Measurements from ENCODE around the gene TNNI3K. TPM values are rescaled to one million over a fixed set of nuclear protein-coding genes. Genes with fewer than 3 reads are reported as not detected.

The TNNI3K gene, protein sequence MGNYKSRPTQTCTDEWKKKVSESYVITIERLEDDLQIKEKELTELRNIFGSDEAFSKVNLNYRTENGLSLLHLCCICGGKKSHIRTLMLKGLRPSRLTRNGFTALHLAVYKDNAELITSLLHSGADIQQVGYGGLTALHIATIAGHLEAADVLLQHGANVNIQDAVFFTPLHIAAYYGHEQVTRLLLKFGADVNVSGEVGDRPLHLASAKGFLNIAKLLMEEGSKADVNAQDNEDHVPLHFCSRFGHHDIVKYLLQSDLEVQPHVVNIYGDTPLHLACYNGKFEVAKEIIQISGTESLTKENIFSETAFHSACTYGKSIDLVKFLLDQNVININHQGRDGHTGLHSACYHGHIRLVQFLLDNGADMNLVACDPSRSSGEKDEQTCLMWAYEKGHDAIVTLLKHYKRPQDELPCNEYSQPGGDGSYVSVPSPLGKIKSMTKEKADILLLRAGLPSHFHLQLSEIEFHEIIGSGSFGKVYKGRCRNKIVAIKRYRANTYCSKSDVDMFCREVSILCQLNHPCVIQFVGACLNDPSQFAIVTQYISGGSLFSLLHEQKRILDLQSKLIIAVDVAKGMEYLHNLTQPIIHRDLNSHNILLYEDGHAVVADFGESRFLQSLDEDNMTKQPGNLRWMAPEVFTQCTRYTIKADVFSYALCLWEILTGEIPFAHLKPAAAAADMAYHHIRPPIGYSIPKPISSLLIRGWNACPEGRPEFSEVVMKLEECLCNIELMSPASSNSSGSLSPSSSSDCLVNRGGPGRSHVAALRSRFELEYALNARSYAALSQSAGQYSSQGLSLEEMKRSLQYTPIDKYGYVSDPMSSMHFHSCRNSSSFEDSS
- under 1 TPM; 0.45 to 0.67 TPM for total RNA-seq

- Mint-ChIP-seq H3K27me3 (no peaks in the 10 kb centered on the region), H3K4me1 (no peaks in the 10 kb centered on the region), H3K4me3 (no peak within 1 kb of the TSS), H3K36me3 (no peaks in the 10 kb centered on the region), H3K9me3 (no peaks in the 10 kb centered on the region), H3K27ac (no peak within 1 kb of the TSS)
- POLR2A ChIA-PET = no interaction called here
- no peak for ATAC-seq (ENCODE audit: low read depth)
- no peak for DNase-seq
Observed at GRCh38 chr1:74235153-74235552, at the start of gene TNNI3K. TNNI3K (plus strand) TSS chr1:74235387; CDS start chr1:74235452, 65 bp downstream.

DNA sequence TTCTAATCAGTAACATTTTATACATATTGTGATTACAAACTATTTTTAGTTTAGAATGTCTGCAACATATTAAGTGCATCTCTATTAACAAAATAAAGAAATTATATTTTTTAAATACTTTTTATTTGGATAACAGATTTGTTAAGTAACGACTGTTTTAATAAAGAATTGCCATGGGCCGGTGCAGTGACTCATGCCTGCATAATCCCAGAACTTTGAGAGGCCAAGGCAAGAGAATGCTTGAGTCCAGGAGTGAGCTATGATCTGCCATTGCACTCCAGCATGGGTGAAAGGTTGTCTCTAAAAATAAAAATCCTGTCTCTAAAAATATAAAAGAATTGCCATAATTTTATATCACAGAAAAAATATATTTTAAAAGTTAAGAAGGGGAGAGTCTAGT, 41.3 kb upstream of the TNNI3K start:
- Mint-ChIP-seq H3K36me3 (peaks cover 4% of the 10 kb centered on the region), H3K27me3 (no peaks in the 10 kb centered on the region), H3K9me3 (no peaks in the 10 kb centered on the region), H3K27ac (no peak overlapping the region), H3K4me3 (no peak overlapping the region), H3K4me1 (peaks cover 11% of the 10 kb centered on the region)
- DNase-seq (no peak), ATAC-seq (ENCODE audit: low read depth) (no peak)
- POLR2A ChIA-PET = no interaction called here

- peaks cover 14% of the 10 kb centered on the region for H3K4me1 Mint-ChIP-seq
Observed at GRCh38 chr1:74195339-74195738, 39.8 kb upstream of the TNNI3K start.

GRCh38 chr1:74197255-74197654, 37.9 kb upstream of the TNNI3K start:
- ATAC-seq (ENCODE audit: low read depth) (no peak), DNase-seq (no peak)
- H3K27ac Mint-ChIP-seq = peak overlapping the region; percentile 91
- H3K36me3 Mint-ChIP-seq = peaks cover 7% of the 10 kb centered on the region
- H3K4me1 Mint-ChIP-seq = peaks cover 14% of the 10 kb centered on the region
- H3K27me3 Mint-ChIP-seq = no peaks in the 10 kb centered on the region
- no peaks in the 10 kb centered on the region for H3K9me3 Mint-ChIP-seq
- peak overlapping the region; percentile 93 for H3K4me3 Mint-ChIP-seq
- POLR2A ChIA-PET = interaction anchor here (1.6 kb wide), 1 partner anchor 536 kb away, joined by 7 read pairs; the partner anchor contains the start of genes CRYZ and TYW3

More at GRCh38 chr1:74195339-74195738, 39.8 kb upstream of the TNNI3K start:
- H3K36me3 Mint-ChIP-seq = peaks cover under 1% of the 10 kb centered on the region
- DNase-seq (no peak), ATAC-seq (ENCODE audit: low read depth) (no peak)
- no peaks in the 10 kb centered on the region for H3K27me3 Mint-ChIP-seq
- H3K9me3 Mint-ChIP-seq = no peaks in the 10 kb centered on the region
- no peak overlapping the region for H3K4me3 Mint-ChIP-seq
- H3K27ac Mint-ChIP-seq = no peak overlapping the region
- POLR2A ChIA-PET = no interaction called here

GRCh38 chr1:74197657-74198552, 37.3 kb upstream of the TNNI3K start, which contains the start of the genes FPGT and LRRIQ3:
FPGT (plus strand) TSS chr1:74198242; CDS start chr1:74198279, 37 bp downstream.
LRRIQ3 (minus strand) TSS chr1:74198176; CDS start chr1:74183684, 14,492 bp downstream.
- H3K4me1 Mint-ChIP-seq = peaks cover 14% of the 10 kb centered on the region
- peak within 1 kb of the TSS; percentile 93 for H3K4me3 Mint-ChIP-seq
- peak within 1 kb of the TSS; percentile 91 for H3K27ac Mint-ChIP-seq
- DNase-seq (peak; percentile 98), ATAC-seq (ENCODE audit: low read depth) (peak; percentile 98)
- H3K36me3 Mint-ChIP-seq = peaks cover 7% of the 10 kb centered on the region
- no peaks in the 10 kb centered on the region for H3K27me3 Mint-ChIP-seq
- POLR2A ChIA-PET = interaction anchor here (1.6 kb wide), 1 partner anchor 535 kb away, joined by 7 read pairs; the partner anchor contains the start of genes CRYZ and TYW3
- no peaks in the 10 kb centered on the region for H3K9me3 Mint-ChIP-seq

DNA sequence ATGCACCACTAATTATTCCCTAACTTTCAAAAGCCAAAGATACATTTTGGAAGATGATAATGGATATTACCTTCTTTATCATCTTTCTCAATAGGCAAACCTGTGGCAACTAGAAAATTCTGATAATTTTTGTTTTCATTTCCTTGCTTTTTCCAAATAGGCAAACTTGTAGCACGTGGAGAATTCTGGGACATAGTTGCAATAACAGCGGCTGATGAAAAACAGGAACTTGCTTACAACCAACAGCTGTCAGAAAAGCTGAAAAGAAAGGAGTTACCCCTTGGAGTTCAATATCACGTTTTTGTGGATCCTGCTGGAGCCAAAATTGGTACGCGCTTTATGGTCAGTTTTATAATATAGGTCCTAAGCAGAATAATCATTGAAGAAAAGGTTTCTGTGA, 35.7 kb upstream of the TNNI3K start:
- Mint-ChIP-seq H3K4me3 (peak overlapping the region; percentile 93), H3K36me3 (peaks cover 7% of the 10 kb centered on the region), H3K9me3 (no peaks in the 10 kb centered on the region), H3K27me3 (no peaks in the 10 kb centered on the region), H3K27ac (no peak overlapping the region), H3K4me1 (peaks cover 14% of the 10 kb centered on the region)
- DNase-seq (no peak), ATAC-seq (ENCODE audit: low read depth) (no peak)
- POLR2A ChIA-PET = no interaction called here

GRCh38 chr1:74205266-74205665, 29.9 kb upstream of the TNNI3K start:
- Mint-ChIP-seq H3K4me1 (peaks cover 2% of the 10 kb centered on the region), H3K27ac (no peak overlapping the region), H3K36me3 (peaks cover 16% of the 10 kb centered on the region), H3K27me3 (no peaks in the 10 kb centered on the region), H3K4me3 (no peak overlapping the region), H3K9me3 (no peaks in the 10 kb centered on the region)
- POLR2A ChIA-PET = no interaction called here
- ATAC-seq (ENCODE audit: low read depth) = no peak
- DNase-seq = no peak

GRCh38 chr1:74215229-74215628, 20.0 kb upstream of the TNNI3K start:
- Mint-ChIP-seq H3K4me1 (no peaks in the 10 kb centered on the region), H3K27ac (no peak overlapping the region), H3K36me3 (no peaks in the 10 kb centered on the region), H3K9me3 (no peaks in the 10 kb centered on the region), H3K27me3 (no peaks in the 10 kb centered on the region), H3K4me3 (no peak overlapping the region)
- ATAC-seq (ENCODE audit: low read depth) (no peak), DNase-seq (no peak)
- POLR2A ChIA-PET = no interaction called here

- Mint-ChIP-seq H3K9me3 (peaks cover 7% of the 10 kb centered on the region), H3K4me3 (no peak overlapping the region), H3K27me3 (no peaks in the 10 kb centered on the region), H3K27ac (no peak overlapping the region), H3K36me3 (no peaks in the 10 kb centered on the region), H3K4me1 (no peaks in the 10 kb centered on the region)
- POLR2A ChIA-PET = no interaction called here
- ATAC-seq (ENCODE audit: low read depth) (no peak), DNase-seq (no peak)
Observed at GRCh38 chr1:74222701-74223100, 12.5 kb upstream of the TNNI3K start.

- POLR2A ChIA-PET = no interaction called here
- peaks cover 8% of the 10 kb centered on the region for H3K9me3 Mint-ChIP-seq
Observed at GRCh38 chr1:74223453-74223852, 11.7 kb upstream of the TNNI3K start.

DNA sequence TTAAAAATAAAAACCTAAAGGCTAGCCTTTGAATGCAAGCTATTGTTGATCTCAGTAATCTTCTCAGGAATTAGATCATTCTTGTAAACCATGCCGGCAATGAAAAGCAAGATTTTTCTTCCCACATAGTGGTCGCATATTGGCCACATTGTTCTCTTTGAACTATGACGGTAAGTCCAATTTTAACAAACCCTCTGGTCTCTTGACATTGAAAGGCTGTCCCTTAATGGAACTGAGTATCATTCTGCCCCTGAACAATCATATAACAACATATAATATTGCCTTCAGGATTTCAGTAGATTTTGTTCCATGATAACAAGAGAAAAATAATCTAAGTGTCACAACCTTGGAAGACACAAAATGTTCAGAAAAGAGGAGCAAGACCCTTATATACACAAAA, 1.3 kb downstream of the TNNI3K start:
- Mint-ChIP-seq H3K27me3 (no peaks in the 10 kb centered on the region), H3K9me3 (no peaks in the 10 kb centered on the region), H3K36me3 (no peaks in the 10 kb centered on the region), H3K4me1 (no peaks in the 10 kb centered on the region), H3K27ac (no peak overlapping the region), H3K4me3 (no peak overlapping the region)
- DNase-seq = no peak
- POLR2A ChIA-PET = no interaction called here
- no peak for ATAC-seq (ENCODE audit: low read depth)

More at GRCh38 chr1:74223453-74223852, 11.7 kb upstream of the TNNI3K start:
- ATAC-seq (ENCODE audit: low read depth) (no peak), DNase-seq (no peak)
- no peak overlapping the region for H3K27ac Mint-ChIP-seq
- no peaks in the 10 kb centered on the region for H3K27me3 Mint-ChIP-seq
- no peaks in the 10 kb centered on the region for H3K4me1 Mint-ChIP-seq
- no peaks in the 10 kb centered on the region for H3K36me3 Mint-ChIP-seq
- H3K4me3 Mint-ChIP-seq = no peak overlapping the region

DNA sequence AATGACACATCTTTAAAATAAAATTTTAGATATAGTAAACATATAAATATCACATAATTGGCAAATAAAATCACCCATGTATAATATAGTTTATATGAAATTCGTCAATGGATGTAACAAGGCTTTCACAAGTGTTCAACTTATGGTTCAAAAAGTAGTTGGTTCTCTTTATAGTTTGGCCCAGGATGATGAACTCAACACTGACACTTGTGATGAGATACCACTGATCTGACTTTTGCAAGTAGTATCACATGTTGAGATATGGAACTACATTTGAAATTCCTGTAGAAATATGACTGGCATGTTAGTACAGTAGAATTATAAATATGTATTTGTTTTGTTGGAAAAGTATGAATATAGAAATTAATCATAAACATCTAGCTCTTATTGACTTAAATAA, 1.8 kb downstream of the TNNI3K start:
- H3K4me3 Mint-ChIP-seq = no peak overlapping the region
- no peaks in the 10 kb centered on the region for H3K9me3 Mint-ChIP-seq
- ATAC-seq (ENCODE audit: low read depth) (no peak), DNase-seq (no peak)
- no peak overlapping the region for H3K27ac Mint-ChIP-seq
- H3K4me1 Mint-ChIP-seq = no peaks in the 10 kb centered on the region
- POLR2A ChIA-PET = no interaction called here
- H3K27me3 Mint-ChIP-seq = no peaks in the 10 kb centered on the region
- no peaks in the 10 kb centered on the region for H3K36me3 Mint-ChIP-seq

- DNase-seq (no peak), ATAC-seq (ENCODE audit: low read depth) (no peak)
- Mint-ChIP-seq H3K36me3 (no peaks in the 10 kb centered on the region), H3K27me3 (no peaks in the 10 kb centered on the region), H3K4me1 (no peaks in the 10 kb centered on the region), H3K4me3 (no peak overlapping the region), H3K9me3 (no peaks in the 10 kb centered on the region), H3K27ac (no peak overlapping the region)
- POLR2A ChIA-PET = no interaction called here
Observed at GRCh38 chr1:74237787-74238186, 2.6 kb downstream of the TNNI3K start.
